GM19438 (cell line): Measurements from ENCODE around the gene ZNF575.
A peak's percentile ranks its signal among the peaks of the same experiment; 100 is the strongest.

Experiments
- ATAC-seq: cut with Tn5 transposase; IDR thresholded peaks from one replicate; pipeline ENCODE4 v1.9.1; 2021; ENCODE audit warnings: low read depth; ENCODE audit not compliant: unreplicated experiment

ZNF575 gene

GRCh38 chr19:43570174-43570791 lies 37.3 kb downstream of the ZNF575 start:
- ATAC-seq = no peak

GRCh38 chr19:43572171-43572588 lies 39.2 kb downstream of the ZNF575 start:
- ATAC-seq = no peak

GRCh38 chr19:43574424-43575155 lies 41.6 kb downstream of the ZNF575 start:
- ATAC-seq = no peak

- peak; percentile 97 for ATAC-seq
Measured at GRCh38 chr19:43575156-43575950, 42.4 kb downstream of the ZNF575 start, which contains the start of the genes PINLYP and XRCC1. TSS of gene PINLYP (plus strand) at chr19:43575801. CDS start at chr19:43577192, 1,391 bp downstream. TSS of gene XRCC1 (minus strand) at chr19:43575527. CDS start at chr19:43575458, 69 bp downstream.

GRCh38 chr19:43575955-43576878 lies 43.2 kb downstream of the ZNF575 start:
- ATAC-seq = no peak

- ATAC-seq = no peak
Measured at GRCh38 chr19:43578787-43579186, 45.8 kb downstream of the ZNF575 start.

- no peak for ATAC-seq
Measured at GRCh38 chr19:43581467-43581866, 48.5 kb downstream of the ZNF575 start.

- no peak for ATAC-seq
Measured at GRCh38 chr19:43582495-43582894, 49.5 kb downstream of the ZNF575 start.

GRCh38 chr19:43584484-43584883 lies 51.5 kb downstream of the ZNF575 start:
- no peak for ATAC-seq
